ENCODE results near the gene TWNK.

Gene TWNK

GRCh38 chr10:101011517-101012423, 24.4 kb downstream of the TWNK start:
- no peak for DNase-seq (ENCODE audit: low spot score)

- peak; percentile 79 for DNase-seq (ENCODE audit: low spot score)
Observed at GRCh38 chr10:101012525-101013364, 25.4 kb downstream of the TWNK start.

- no peak for DNase-seq (ENCODE audit: low spot score)
Observed at GRCh38 chr10:101013365-101013825, 26.1 kb downstream of the TWNK start.

DNA sequence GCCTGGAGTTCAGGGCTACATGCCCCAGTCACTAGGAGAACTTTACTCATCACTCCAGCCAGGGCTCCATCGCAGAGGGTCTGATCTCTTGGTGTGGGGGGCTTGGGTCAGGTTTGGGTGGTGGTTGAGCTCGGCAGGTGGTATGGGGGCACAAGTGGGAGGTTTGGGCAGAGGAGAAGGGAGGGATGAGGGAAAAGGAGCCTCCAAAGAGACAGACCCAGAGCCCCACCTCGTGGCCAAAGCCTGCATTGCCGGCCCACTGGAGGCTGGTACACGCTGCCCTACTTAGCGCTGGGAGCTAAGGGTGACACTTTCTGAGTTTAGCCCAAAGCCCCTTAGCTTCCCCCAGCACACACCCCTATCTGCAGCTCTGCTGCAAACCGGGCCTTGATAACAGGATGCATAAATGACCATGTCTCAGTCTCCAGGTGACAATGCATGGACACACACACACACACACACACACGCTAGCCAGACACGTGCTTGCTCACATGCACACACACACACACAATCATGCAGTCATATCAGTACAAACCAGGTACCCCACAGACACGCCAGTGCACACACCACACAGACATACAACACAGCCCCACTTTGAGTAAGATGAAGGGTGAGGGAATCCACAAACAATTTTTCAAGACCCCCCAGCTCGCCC, 27.0 kb downstream of the TWNK start:
- DNase-seq (ENCODE audit: low spot score): peak; percentile 76

- DNase-seq (ENCODE audit: low spot score): no peak
Observed at GRCh38 chr10:101014966-101015581, 27.7 kb downstream of the TWNK start.

- DNase-seq (ENCODE audit: low spot score): no peak
Observed at GRCh38 chr10:101015582-101015973, 28.2 kb downstream of the TWNK start.

DNA sequence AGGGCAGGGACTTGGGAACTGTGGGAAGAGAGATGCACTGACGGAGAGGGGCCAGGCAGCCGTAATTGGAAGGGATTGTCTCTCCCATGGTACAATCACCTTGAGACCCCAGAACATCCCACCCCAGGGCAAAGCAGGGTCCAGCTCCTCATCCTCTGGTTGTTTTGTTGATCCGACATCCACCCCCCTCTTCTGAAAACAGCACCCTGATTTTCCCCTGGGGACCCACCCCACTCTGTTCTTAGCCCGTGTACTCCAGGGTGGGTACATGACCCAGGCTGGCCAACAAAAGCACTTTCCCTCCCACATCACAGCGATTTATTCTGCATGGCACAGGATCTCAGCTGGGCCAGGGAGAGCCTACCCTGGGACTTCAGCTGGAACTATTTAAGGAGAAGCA, 29.5 kb downstream of the TWNK start:
- DNase-seq (ENCODE audit: low spot score): no peak

DNA sequence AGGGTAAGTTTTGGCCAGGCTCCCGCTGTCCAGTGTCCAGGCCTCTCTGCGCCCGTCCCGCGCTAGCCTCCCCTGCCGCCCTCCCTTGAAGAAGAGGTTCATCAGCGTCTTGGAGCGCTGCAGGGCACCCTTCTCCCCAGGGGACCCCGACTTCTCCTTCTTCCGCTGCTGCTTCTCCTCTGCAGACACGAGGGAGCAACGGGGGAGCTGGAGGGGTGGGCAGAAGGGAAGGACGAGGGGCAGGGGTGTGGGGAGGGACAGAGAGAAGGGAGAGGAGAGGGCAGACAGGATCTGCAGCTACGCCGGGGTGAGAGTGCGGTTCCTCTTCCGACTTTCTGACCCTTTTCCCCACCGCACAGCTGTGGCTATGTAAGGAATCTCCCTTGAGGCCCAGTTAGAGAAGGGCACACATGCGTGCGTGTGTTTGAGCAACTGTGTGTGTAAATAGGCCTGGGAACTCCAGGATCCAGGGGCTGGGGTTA, 30.8 kb downstream of the TWNK start:
- no peak for DNase-seq (ENCODE audit: low spot score)

DNA sequence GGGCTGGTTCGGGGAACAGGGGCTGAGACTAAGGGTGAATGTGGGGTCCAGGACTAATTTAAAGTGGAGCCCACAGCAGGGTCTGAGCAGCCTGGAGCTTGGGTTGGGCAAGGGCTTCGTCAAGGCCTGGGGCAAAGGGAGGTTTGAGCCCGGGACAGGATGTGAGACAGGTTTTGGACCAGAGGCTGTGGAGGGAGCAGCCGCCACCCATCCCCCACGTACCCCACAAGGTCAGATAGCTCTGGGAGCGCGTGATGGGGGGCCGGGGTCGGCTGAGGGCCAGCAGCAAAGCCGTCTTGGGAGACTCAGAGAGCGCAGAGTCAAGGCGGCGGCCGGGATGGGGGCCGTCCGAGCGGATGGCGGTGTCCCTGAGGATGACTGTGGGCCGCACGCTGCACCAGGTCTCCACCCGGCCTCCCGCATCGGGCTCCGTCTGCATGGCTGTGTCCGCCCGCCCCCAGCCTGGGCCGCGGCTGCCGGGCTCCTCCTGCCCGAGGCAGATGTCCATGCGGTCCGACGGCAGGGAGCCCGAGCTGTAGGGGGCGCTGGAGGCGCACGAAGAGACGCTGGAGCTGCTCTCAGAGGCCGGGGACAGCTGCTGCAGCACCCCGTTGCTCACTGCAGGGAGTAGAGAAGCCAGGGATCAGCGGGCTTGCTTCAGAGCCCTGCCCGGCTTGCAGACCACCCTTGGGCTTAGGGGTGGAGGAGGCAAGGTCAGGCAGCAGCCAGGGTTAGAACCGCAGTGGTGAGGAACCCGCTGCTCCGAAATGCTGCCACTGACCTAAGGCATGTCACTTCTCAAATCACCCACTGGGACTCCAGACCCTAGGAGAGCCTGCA, 31.5 kb downstream of the TWNK start:
- DNase-seq (ENCODE audit: low spot score): peak; percentile 72

GRCh38 chr10:101019440-101019703, 32.0 kb downstream of the TWNK start:
- DNase-seq (ENCODE audit: low spot score): no peak

DNA sequence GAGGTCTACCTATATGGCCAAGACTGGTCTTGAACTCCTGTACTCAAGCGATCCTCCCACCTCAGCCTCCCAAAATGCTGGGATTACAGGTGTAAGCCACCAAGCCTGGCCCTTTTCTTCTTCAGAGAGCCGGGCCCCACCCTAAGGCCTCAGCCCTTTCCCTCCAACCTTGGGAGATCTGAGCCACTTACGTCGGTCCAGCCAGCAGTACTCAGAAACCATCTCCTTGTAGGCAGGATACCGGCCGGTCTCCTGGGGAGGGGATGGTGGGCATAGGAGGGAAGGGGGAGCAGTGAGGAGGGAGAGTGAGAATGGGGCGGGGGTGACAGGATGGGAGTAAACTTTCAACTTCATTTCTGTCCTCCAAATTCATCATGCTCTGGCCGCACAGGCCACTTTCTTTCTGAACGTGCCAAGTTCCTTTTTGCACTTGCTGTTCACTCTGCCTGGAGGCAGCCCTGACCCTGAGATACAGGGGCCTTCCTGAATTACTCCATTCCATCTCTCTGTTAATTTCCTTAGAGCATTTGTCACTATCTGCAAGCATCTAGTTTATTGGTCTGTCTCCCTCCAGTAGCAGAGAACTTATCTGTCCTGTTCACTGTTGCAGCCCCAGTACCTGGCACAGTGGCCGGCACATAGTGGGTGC, 33.2 kb downstream of the TWNK start:
- no peak for DNase-seq (ENCODE audit: low spot score)

DNA sequence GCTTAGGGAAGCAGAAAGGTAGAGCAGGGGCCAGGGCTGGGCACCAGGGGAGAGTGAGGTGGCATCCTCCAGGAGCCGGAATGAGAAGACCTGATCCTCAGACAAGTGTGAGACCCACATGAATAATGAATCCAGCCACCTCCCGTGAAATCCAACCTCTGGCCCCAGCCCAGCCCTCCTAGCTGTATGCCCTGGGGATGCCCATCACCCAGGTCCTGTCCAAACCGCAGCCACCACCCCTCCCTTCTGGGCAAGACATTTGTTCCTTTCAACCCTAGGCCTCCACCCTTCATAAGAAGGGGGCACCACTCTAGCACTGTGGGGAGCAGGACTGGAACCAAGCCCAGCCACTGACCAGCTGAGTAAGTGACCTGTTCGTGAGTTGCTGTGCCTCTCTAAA, 33.9 kb downstream of the TWNK start:
- DNase-seq (ENCODE audit: low spot score): no peak

GRCh38 chr10:101021692-101022251, 34.4 kb downstream of the TWNK start:
- no peak for DNase-seq (ENCODE audit: low spot score)

DNA sequence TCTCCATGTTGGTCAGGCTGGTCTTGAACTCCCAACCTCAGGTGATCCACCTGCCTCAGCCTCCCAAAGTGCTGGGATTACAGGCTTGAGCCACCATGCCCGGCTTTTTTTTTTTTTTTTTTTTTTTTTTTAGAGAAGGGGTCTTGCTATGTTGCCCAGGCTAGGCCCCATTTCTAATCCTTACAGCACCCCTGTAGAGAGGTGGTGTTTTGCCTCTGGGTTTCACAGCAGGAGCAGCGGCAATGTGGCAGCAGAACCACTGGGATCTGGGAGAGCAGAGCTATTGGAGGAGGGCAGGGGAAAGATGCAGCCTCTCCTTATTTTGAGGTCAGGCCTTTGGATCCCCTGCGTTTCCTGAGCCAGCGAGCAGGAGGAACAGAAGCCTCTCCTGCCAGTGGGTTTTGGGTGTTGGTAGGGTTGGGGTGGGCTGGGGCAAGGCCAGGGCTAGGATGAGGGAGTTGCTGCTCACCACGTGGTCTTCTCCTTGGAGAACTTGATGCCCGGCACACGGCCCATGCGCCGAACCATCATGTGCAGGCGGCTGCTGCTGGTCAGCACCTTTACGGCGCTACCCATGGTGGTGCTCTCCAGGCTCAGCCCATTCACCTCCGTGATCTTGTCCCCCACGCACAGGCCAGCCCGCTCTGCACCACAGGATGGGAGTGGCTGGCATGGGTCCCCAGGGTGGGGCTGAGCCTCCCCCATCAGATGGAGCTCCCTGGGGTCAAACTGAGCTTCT, 35.8 kb downstream of the TWNK start:
- no peak for DNase-seq (ENCODE audit: low spot score)

- no peak for DNase-seq (ENCODE audit: low spot score)
Observed at GRCh38 chr10:101027106-101027720, 39.9 kb downstream of the TWNK start.

DNA sequence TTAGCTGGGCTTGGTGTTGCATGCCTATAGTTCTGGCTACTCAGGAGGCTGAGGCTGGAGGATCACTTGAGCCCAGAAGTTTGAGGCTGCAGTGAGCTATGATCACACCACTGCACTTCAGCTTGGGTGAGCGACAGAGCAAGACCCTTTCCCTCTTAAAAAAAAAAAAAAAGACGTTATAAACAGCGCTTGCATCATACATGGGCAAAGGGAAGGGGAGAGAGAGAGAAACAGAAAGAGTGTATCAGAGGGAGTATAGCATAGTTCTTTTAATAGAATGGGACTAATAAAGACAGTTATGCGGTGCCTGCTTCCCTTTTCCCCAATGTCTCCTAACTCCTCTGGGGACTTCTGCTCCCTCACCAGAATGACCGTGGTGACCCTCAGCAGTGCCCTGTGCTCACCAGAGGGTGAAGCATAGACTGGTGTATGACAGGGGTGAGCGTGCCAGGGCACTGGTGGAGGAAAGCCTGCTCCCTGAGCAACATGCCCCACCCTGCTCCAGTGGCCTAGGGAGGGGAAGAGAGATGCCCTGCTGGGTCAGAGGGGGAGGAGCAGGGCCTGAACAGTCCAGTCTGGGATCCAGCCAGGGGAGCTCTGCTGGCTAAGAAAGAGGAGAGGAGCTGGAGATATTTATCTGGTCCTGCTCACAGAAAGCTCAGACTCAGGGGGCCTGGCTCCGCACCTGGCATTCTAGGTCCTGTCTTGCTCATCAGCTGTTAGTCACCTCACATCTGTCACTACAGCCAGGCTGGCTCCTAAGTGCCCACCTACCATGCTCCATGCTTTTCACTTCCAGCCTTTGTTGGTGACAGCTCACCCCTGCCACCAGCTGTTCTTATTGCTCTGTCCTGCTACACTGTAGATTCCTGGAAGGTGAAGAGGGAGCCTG, 41.3 kb downstream of the TWNK start:
- DNase-seq (ENCODE audit: low spot score): no peak

DNA sequence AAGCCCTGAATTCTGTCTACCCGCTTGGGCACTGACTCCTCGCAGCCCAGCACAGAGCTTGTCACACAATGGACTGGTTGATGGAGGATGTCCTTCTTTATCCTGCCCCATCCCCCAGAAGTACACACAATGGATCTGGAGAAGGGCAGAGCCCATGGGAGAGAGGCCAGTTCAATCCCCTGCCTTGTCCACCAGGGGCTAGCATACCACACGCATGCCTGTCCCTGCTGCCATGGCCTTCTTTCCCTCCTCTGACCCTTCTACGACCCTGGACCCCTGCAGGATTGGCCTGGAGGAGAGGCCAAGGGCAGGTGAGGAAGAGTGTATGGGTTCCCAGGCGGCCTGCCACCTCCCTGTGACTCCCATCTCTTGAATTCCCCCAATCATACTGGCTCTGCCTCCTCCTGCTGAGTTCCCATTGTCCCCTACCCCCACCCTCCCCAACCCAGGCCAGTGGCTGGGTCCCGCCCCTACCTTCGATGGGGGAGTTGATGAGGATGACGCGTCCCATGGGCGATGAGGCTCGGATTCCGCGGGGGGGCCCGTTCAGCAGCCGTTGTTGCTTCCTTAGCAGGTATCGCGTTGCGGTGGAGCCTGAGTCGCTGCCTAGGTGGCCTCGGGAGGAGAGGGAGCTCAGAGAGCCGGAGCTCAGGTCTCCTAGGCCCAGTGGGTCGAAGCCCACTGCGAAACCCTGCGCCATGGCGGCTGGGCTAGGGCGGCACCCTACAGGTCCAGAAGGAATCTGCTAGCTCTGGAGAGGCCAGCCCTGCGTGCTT, 42.4 kb downstream of the TWNK start:
- no peak for DNase-seq (ENCODE audit: low spot score)
